DOHH2 (cell line): ENCODE data around the gene PCSK5.

Source experiments
- H3F3A ChIP-seq: fragments of 200-600 bp; sonication (generic), shearing (Covaris generic); 2 replicates; pipeline ENCODE4 v1.6.0; 2016; ENCODE audit warnings: antibody characterized with exemption, mild to moderate bottlenecking; ENCODE audit not compliant: control insufficient read depth, insufficient read depth
- H3K27ac ChIP-seq: fragments of 200-600 bp; sonication (generic); 2 replicates; pipeline ENCODE4 v1.5.1; 2014; ENCODE audit warnings: low read depth, mild to moderate bottlenecking, low read length, moderate library complexity
- H3K27me3 ChIP-seq: fragments of 200-600 bp; sonication (generic); 2 replicates; pipeline ENCODE4 v1.6.1; 2014; ENCODE audit warnings: mild to moderate bottlenecking, low read length, mixed read lengths; ENCODE audit not compliant: control insufficient read depth
- H3K36me3 ChIP-seq: fragments of 200-600 bp; sonication (generic); 2 replicates; pipeline ENCODE4 v1.6.1; 2014; ENCODE audit warnings: mild to moderate bottlenecking, low read length, moderate library complexity, mixed read lengths; ENCODE audit not compliant: control insufficient read depth
- H3K4me1 ChIP-seq: fragments of 200-600 bp; sonication (generic); 2 replicates; pipeline ENCODE4 v1.6.1; 2014; ENCODE audit warnings: mild to moderate bottlenecking, low read length, mixed read lengths; ENCODE audit not compliant: control insufficient read depth
- H3K4me2 ChIP-seq: fragments of 200-600 bp; sonication (generic); 2 replicates; pipeline ENCODE4 v1.6.0; 2014; ENCODE audit warnings: mild to moderate bottlenecking, low read length, moderate library complexity
- H3K4me3 ChIP-seq: fragments of 200-600 bp; sonication (generic); 2 replicates; pipeline ENCODE4 v1.5.1; 2014; ENCODE audit warnings: mild to moderate bottlenecking, low read length, mixed read lengths
- H3K79me2 ChIP-seq: fragments of 200-600 bp; sonication (generic); 2 replicates; pipeline ENCODE4 v1.6.1; 2014; ENCODE audit warnings: mild to moderate bottlenecking, low read length, mixed read lengths; ENCODE audit not compliant: control insufficient read depth
- H3K9me2 ChIP-seq: fragments of 200-600 bp; sonication (generic); replicated peaks from 2 replicates; pipeline ENCODE4 v1.6.1; 2014; ENCODE audit warnings: mild to moderate bottlenecking, low read length, mixed read lengths; ENCODE audit not compliant: control insufficient read depth
- H3K9me3 ChIP-seq: fragments of 200-600 bp; sonication (generic); 2 replicates; pipeline ENCODE4 v1.6.1; 2014; ENCODE audit warnings: antibody characterized with exemption, low read length, mixed read lengths; ENCODE audit not compliant: control insufficient read depth, insufficient read depth
- H4K20me1 ChIP-seq: fragments of 200-600 bp; sonication (generic); 2 replicates; pipeline ENCODE4 v1.6.0; 2014; ENCODE audit warnings: low read depth, mild to moderate bottlenecking, antibody characterized with exemption, low read length, moderate library complexity; ENCODE audit not compliant: control insufficient read depth, insufficient read depth
- CTCF ChIP-seq: fragments of 200-600 bp; sonication (generic); IDR thresholded peaks from one replicate; pipeline ENCODE4 v1.5.1; 2014; ENCODE audit warnings: antibody characterized with exemption, mild to moderate bottlenecking, low read depth, low read length; ENCODE audit not compliant: poor library complexity, severe bottlenecking
- EZH2phosphoT487 ChIP-seq: fragments of 200-600 bp; sonication (generic); IDR thresholded peaks from 2 replicates; pipeline ENCODE4 v1.6.1; 2017; ENCODE audit warnings: borderline replicate concordance, mild to moderate bottlenecking, antibody characterized with exemption, low read length, moderate library complexity, mixed read lengths

Gene PCSK5

GRCh38 chr9:76092572-76092971, 202.1 kb downstream of the PCSK5 start:
- H3K4me3 ChIP-seq: no peak overlapping the region
- peaks cover 9% of the 10 kb centered on the region for H3K27me3 ChIP-seq
- no peak overlapping the region for H3K4me2 ChIP-seq
- no peak overlapping the region for H3K27ac ChIP-seq
- TF ChIP-seq EZH2phosphoT487: no peak
- TF ChIP-seq CTCF: no peak
- H3K4me1 ChIP-seq: no peaks in the 10 kb centered on the region
- no peaks in the 10 kb centered on the region for H3K36me3 ChIP-seq
- H4K20me1 ChIP-seq: no peaks in the 10 kb centered on the region
- H3K79me2 ChIP-seq: no peaks in the 10 kb centered on the region
- H3K9me3 ChIP-seq: no peaks in the 10 kb centered on the region
- H3F3A ChIP-seq: no peaks in the 10 kb centered on the region
- no peaks in the 10 kb centered on the region for H3K9me2 ChIP-seq

- no peak overlapping the region for H3K27ac ChIP-seq
- H3K4me3 ChIP-seq: no peak overlapping the region
- H3K9me3 ChIP-seq: no peaks in the 10 kb centered on the region
- H3F3A ChIP-seq: no peaks in the 10 kb centered on the region
- H3K4me2 ChIP-seq: no peak overlapping the region
- no peaks in the 10 kb centered on the region for H3K27me3 ChIP-seq
- H3K9me2 ChIP-seq: no peaks in the 10 kb centered on the region
- TF ChIP-seq EZH2phosphoT487: no peak
- no peak for TF ChIP-seq CTCF
- H3K4me1 ChIP-seq: no peaks in the 10 kb centered on the region
- no peaks in the 10 kb centered on the region for H3K79me2 ChIP-seq
- no peaks in the 10 kb centered on the region for H4K20me1 ChIP-seq
- no peaks in the 10 kb centered on the region for H3K36me3 ChIP-seq
Measured at GRCh38 chr9:76095585-76095984, 205.1 kb downstream of the PCSK5 start.

- no peaks in the 10 kb centered on the region for H4K20me1 ChIP-seq
- H3K4me3 ChIP-seq: no peak overlapping the region
- H3K9me3 ChIP-seq: no peaks in the 10 kb centered on the region
- no peak overlapping the region for H3K27ac ChIP-seq
- H3K9me2 ChIP-seq: no peaks in the 10 kb centered on the region
- TF ChIP-seq CTCF (no peak), EZH2phosphoT487 (no peak)
- H3K79me2 ChIP-seq: no peaks in the 10 kb centered on the region
- no peak overlapping the region for H3K4me2 ChIP-seq
- no peaks in the 10 kb centered on the region for H3K36me3 ChIP-seq
- H3K4me1 ChIP-seq: no peaks in the 10 kb centered on the region
- H3K27me3 ChIP-seq: no peaks in the 10 kb centered on the region
- H3F3A ChIP-seq: no peaks in the 10 kb centered on the region
Measured at GRCh38 chr9:76099516-76099915, 209.0 kb downstream of the PCSK5 start.

- Histone ChIP-seq H3K27ac (no peak overlapping the region), H3K9me2 (no peaks in the 10 kb centered on the region), H3K4me1 (no peaks in the 10 kb centered on the region), H3K9me3 (no peaks in the 10 kb centered on the region), H3K79me2 (no peaks in the 10 kb centered on the region), H3K4me3 (no peak overlapping the region), H3F3A (no peaks in the 10 kb centered on the region), H3K27me3 (no peaks in the 10 kb centered on the region), H4K20me1 (no peaks in the 10 kb centered on the region), H3K4me2 (no peak overlapping the region), H3K36me3 (no peaks in the 10 kb centered on the region)
- TF ChIP-seq CTCF (no peak), EZH2phosphoT487 (no peak)
Measured at GRCh38 chr9:76101075-76101474, 210.6 kb downstream of the PCSK5 start.
